Activated CD4-positive, alpha-beta T cell treated with anti-CD3 and anti-CD28 coated beads, Interleukin-2, Interleukin-6, amounts not matched to agents 100 ng/mL and 50 ng/mL, durations not matched to agents 16 hours and 8 hours (primary cell): ENCODE measurements around the gene GYS1.
"Not testable (repeated sequence)": the region's sequence is repeated elsewhere in the genome, so short reads cannot be mapped to it uniquely, and the experiment has no call there.

Source experiments
- DNase-seq: peaks from one replicate; pipeline ENCODE4 v3.0.0-alpha.2; 2020

Gene GYS1

DNA sequence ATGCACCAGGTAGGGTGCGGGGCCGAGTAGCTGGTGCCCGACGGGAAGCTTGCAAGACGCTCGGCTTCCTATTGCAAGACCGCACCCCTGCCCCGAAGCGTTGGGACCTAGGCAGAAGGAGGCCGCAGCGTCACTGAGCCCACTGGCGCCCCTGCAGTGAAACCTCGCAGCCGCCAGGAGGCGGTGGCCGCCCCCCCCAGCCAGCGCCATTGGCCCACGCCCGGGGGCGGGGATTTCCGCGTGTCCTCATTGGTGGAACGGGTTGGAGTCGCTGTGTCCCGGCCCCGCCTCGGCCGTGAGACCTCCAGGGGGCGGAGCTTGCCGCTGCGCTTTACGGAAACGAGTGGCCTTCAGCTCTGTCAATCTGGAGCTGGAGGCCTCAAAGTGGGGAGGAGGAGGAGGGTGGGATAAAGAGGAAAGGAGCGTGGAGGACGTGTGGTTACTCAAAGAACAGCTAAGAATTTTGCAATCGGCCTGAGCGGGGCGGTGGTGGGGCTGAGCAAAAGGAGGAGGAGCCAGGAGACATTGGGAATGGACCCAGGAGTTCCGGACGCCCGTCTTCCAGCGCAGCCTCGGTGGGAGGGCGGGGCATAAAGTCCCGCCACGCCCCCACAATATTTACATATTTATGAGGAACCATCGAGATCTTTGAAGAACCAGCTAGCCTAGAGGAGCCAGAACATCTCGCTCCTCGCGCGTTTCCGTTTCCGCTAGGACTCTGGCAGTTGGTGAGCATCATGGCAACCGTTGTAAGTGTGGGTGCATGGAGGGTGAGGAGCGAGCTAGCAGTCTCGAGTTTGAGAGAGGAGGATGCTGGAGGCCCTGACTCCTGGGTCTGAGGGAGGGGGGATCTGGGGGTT, at the start of gene GYS1, which contains the start of gene RUVBL2:
Gene GYS1 (minus strand): TSS at position 135 of the 860 bp plus-strand sequence. CDS start 197 bp downstream, outside the sequence.
Gene RUVBL2 (plus strand): TSS at position 713 of the 860 bp plus-strand sequence. CDS start 25 bp downstream, at position 738.
- DNase-seq: peak; percentile 100

DNA sequence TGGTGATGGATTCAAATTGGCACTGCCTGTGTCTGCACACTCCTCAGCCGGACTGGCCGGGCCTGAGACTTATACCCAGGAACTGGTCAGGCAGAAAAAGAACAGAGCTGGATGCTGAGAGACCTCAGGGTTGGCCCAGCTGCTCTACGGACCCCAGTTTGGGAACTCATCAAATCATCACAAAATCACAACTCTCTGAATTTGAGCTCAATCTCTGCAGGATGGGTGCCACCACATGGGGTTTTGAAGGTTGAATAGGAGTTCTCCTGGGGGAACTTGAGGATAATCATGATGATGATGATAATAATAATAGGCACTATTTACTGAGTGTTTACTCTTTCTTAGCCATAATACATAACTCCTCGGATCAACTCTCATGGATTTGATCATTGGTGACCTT, 49.6 kb upstream of the GYS1 start:
- not testable (repeated sequence) for DNase-seq

DNA sequence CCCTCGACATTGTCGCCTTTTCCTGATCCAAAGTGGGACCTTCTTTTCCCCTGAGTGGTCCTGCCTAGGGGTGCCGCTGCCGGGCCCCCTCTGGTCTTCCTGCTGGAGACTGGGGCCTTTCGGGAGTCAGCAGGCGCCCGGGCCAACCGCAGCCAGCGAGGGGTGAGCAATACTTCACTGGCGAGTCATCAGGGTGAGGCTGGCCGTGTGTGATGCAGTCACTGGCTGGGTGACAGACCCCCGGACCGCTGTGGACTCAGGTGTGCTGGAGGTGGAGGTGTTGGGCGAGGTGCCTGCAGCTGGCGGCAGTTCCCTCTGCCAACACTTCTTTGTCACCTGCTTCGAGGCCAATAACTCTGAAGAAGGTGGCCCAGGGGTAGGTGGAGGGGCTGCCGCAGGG, 49.1 kb upstream of the GYS1 start:
- no peak for DNase-seq

GRCh38 chr19:49039736-49040135, 46.6 kb upstream of the GYS1 start:
- DNase-seq: not testable (repeated sequence)

DNA sequence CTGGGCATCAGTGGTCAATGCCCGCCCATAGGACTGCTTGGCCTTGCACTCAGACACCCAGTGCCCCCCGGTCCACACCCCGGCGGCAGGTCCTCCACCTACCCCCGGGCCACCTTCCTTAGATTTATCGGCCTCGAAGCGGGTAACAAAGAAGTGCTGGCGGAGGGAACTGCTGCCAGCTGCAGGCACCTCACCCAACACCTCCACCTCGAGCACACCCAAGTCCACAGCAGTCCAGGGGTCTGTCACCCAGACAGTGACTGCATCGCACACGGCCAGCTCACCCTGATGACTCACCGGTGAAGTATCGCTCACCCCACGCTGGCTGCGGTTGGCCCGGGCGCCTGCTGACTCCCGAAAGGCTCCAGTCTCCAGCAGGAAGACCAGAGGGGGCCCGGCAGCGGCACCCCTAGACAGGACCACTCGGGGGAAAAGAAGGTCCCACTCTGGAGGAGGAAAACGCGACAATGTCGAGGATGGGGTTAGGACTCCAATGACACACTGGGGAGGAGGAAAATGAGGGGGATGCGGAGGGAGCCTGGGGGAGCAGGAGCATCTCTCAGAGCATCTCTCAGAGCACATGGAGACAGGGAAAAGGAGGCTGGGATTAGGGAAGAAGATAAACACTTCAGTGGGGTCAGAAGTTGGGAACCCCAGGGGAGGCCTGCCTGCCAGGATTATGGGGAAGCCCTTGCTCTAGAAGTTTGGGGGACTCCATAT, 45.6 kb upstream of the GYS1 start:
- not testable (repeated sequence) for DNase-seq

- DNase-seq: not testable (repeated sequence)
Measured at GRCh38 chr19:49038111-49038510, 45.0 kb upstream of the GYS1 start.

DNA sequence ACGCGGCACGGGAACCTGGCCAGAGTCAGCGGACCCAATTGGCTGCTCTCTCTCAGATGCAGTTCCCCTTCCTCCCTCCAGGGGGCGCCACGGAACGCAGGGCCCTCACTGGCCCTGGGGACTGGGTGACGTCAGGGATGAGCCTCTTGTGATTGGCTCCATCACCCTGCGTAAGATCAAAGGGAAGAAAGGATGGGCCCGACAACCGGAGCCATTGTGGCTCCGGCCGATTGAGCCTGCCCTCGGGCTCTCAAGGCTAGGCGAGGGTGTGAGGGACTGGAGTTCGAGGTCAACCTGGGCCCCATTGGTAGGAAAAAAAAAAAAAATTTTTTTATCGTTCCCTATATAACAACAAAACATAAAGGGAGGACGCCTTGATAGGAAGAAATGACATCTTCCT, 43.7 kb upstream of the GYS1 start, which contains the start of gene CGB1:
Gene CGB1 (minus strand): TSS at position 81 of the 400 bp plus-strand sequence. CDS start 184 bp downstream, outside the sequence.
- DNase-seq: peak; percentile 80

- peak; percentile 94 for DNase-seq
Measured at GRCh38 chr19:49031642-49032301, 38.7 kb upstream of the GYS1 start, which contains the start of gene CGB2. Gene CGB2, plus strand, starts transcription at chr19:49031890. Its CDS starts 206 bp downstream, at chr19:49032096.

- not testable (repeated sequence) for DNase-seq
Measured at GRCh38 chr19:49030323-49030722, 37.2 kb upstream of the GYS1 start.

- DNase-seq: not testable (repeated sequence)
Measured at GRCh38 chr19:49029749-49030148, 36.6 kb upstream of the GYS1 start.

DNA sequence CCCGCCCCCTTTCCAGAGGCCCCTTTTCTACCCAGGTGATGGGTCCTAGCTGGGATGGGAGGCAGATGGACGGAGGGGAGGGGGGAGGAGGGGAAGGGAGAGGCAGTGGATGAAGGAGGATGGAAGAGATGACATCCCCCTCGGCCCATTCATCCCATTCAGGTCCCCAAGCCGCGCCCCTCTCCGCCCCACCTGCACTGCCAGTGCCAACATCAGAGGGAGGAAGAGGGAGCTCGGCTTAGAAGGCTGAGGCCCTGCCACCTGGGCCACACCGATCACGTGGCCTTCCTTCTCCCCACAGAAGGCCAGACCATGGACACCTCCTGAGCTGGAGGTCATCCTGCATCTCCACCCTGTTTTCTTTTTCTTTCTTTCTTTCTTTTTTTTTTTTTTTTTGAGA, 35.6 kb upstream of the GYS1 start:
- not testable (repeated sequence) for DNase-seq

DNA sequence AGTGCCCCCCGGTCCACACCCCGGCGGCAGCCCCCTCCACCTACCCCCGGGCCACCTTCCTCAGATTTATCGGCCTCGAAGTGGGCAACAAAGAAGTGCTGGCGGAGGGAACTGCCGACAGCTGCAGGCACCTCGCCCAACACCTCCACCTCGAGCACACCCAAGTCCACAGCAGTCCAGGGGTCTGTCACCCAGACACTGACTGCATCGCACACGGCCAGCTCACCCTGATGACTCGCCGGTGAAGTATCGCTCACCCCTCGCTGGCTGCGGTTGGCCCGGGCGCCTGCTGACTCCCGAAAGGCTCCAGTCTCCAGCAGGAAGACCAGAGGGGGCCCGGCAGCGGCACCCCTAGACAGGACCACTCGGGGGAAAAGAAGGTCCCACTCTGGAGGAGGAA, 32.5 kb upstream of the GYS1 start:
- DNase-seq: not testable (repeated sequence)

GRCh38 chr19:49025088-49025487, 32.0 kb upstream of the GYS1 start:
- not testable (repeated sequence) for DNase-seq

- DNase-seq: not testable (repeated sequence)
Measured at GRCh38 chr19:49024233-49024632, 31.1 kb upstream of the GYS1 start, which contains the start of gene CGB3. Gene CGB3, minus strand, starts transcription at chr19:49024333. Its CDS starts 362 bp downstream, at chr19:49023971.

DNA sequence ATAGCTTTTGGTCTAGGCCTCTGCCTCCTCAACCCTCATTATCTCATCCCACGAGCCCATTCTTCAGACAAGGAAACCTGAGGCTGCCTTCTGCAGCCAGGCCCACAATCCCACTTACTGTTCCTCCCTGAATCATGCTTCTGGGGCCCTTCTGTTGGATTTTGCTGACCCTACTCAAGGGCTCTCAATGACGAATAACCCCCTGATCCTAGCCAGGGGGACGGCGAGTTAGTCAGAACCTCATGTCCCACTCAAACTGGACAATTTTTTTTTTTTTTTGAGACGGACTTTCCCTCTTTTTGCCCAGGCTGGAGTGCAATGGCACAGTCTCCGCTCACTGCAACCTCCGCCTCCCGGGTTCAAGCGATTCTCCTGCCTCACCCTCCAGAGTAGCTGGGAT, 29.0 kb upstream of the GYS1 start:
- no peak for DNase-seq

DNA sequence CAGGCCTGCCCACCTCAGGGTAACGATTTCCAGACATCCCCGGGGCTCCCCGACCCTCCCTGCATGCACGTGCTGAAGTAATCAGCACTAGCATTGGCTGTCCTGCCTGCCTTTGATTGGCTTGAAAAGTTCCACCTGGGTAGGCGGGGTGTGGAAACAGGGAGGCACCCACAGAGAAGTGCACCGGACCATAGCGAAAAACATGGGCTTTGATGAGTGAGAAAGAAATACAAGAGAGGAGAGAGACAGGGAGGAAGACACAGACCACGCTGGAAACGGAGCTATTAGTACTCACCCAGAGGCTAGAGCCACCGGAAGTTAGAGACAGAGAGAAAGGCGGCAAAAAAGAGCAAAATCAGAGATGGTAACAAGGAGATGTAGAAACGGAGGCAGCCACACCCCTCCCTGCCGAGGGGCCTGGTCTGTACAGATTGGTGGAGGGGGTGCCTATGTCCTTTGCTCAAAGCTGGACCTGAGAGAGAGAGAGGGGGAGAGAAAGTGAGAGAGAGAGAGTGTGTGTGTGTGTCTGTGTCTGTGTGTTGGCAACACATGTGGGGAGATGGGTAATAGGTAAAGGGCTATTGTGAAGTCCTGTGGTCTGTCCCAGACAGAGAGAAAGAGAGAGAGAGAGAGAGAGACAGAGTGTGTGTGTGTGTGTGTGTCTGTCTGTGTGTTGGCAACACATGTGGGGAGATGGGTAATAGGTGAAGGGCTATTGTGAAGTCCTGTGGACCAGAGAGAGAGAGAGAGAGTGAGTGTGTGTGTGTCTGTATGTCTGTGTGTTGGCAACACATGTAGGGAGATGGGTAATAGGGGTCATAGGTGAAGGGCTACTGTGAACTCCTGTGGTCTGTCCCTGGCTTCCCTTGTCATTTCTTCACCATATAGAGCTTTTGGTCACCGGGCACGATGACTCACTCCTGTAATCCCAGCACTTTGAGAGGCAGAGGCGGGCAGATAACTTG, 28.1 kb upstream of the GYS1 start:
- DNase-seq: peak; percentile 44

- DNase-seq: no peak
Measured at GRCh38 chr19:49020342-49020741, 27.2 kb upstream of the GYS1 start.

DNA sequence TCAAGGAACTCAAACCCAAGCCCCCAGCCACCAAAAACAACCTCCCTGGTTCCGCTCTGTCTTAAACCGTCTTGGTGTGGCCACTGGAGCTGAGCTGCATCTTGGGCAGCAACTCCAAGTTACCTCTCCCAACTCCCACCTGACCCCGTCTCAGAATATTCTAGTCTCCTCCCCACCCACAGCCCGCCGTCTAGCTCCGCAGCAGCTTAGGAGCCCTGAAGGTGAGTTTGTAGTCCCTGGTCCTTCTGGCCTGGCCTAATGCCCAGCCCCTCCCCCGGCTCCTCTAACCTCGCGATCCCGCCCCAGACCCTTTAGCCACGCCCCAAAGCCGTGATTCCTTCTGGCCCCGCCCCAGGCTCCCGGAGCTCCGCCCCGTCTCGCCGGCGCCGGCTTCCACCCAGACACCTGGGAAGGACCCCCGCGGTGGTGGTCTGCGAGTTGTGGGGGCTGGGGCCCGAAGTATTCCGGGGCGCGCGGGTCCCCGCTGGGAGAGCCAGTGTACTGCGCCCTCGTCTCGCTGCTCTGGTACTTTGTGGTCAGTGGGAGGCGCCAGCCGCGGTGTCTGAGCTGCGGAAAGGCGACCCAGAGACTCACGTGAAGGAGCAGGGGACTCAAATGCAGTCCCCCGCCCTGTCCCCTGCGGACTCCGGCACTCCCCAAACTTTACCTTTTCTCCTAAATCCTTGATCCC, 26.3 kb upstream of the GYS1 start:
- peak; percentile 72 for DNase-seq

- peak; percentile 35 for DNase-seq
Measured at GRCh38 chr19:49018388-49019241, 25.5 kb upstream of the GYS1 start.
